HepG2 (cell line): ENCODE results near the gene KIRREL2. TPM values are rescaled to one million over a fixed set of nuclear protein-coding genes. Genes with fewer than 3 reads are reported as not detected.

Experiments used
- CEBPB ChIP-seq: IDR thresholded peaks from 2 replicates; pipeline ENCODE4 v1.6.1; 2011; ENCODE audit warnings: low read depth, low read length, improper control_type of control experiment, borderline replicate concordance
- GFI1 ChIP-seq: sonication (generic); formaldehyde crosslinking; IDR thresholded peaks from 2 replicates; pipeline ENCODE4 v1.5.0; 2020; ENCODE audit warnings: missing genetic modification reagents, mild to moderate bottlenecking, borderline replicate concordance
- KDM2A ChIP-seq: sonication (generic); formaldehyde crosslinking; IDR thresholded peaks from 2 replicates; pipeline ENCODE4 v1.4.0; 2020; ENCODE audit warnings: low read depth, missing genetic modification reagents, borderline replicate concordance
- NR2F6 ChIP-seq, 2 experiments: IDR thresholded peaks; 2 replicates each; pipeline ENCODE4 v1.6.1; 2016; ENCODE audit warnings: antibody characterized with exemption in 1 of 2, mild to moderate bottlenecking in 1 of 2
- RARG ChIP-seq: sonication (generic); formaldehyde crosslinking; IDR thresholded peaks from 2 replicates; pipeline ENCODE4 v1.4.0; 2020; ENCODE audit warnings: low read depth, mild to moderate bottlenecking, missing genetic modification reagents
- SNAPC2 ChIP-seq: sonication (generic); formaldehyde crosslinking; IDR thresholded peaks from 2 replicates; pipeline ENCODE4 v1.8.1; 2022; ENCODE audit warnings: mild to moderate bottlenecking, missing genetic modification reagents
- SRSF1 ChIP-seq: fragments of 200-400 bp; formaldehyde crosslinking; optimal IDR thresholded peaks from 2 replicates; pipeline ENCODE3; 2017; ENCODE audit warnings: mild to moderate bottlenecking, low read depth, low read length, moderate library complexity
- STAT5B ChIP-seq: sonication (generic); formaldehyde crosslinking; IDR thresholded peaks from 2 replicates; pipeline ENCODE4 v1.4.0; 2020; ENCODE audit warnings: missing genetic modification reagents
- ZNF512 ChIP-seq: sonication (generic); formaldehyde crosslinking; IDR thresholded peaks from 2 replicates; pipeline ENCODE4 v1.4.0; 2020; ENCODE audit warnings: mild to moderate bottlenecking, missing genetic modification reagents
- polyA plus RNA-seq, 8 experiments: library from polyadenylated mRNA; depleted of rRNA in 3 of 8; stranded (reverse) in 7 of 8; unstranded in 1 of 8; fragments of >200 nt; fragmentation: Illumina TruSeq in 4 of 8; extraction: Trizol in 4 of 8; gene quantifications; 2 replicates each; pipeline versions ENCODE4 v1.2.1 to v1.2.3, GENCODE V29; 2011 to 2016; ENCODE audit warnings: low read depth in 4 of 8, missing spikeins in 1 of 8, mixed read lengths in 1 of 8; ENCODE audit not compliant: insufficient read depth in 1 of 8
- total RNA-seq, 5 experiments: library from RNA; depleted of rRNA; stranded (reverse); fragments of >200 nt; fragmentation: Illumina TruSeq; extraction: Trizol; gene quantifications; 2 replicates each; pipeline ENCODE4 v1.2.3, GENCODE V29; 2016; ENCODE audit warnings: low read depth in 1 of 5
- TF ChIP-seq, protein P1 (sequence below): sonication (generic); formaldehyde crosslinking; IDR thresholded peaks from 2 replicates; pipeline ENCODE4 v1.5.0; 2020; ENCODE audit warnings: missing genetic modification reagents
- TF ChIP-seq, protein P2 (sequence below): sonication (generic); formaldehyde crosslinking; IDR thresholded peaks from 2 replicates; pipeline ENCODE4 v1.8.0; 2022; ENCODE audit warnings: mild to moderate bottlenecking, missing genetic modification reagents
- TF ChIP-seq, protein P3 (sequence below): sonication (generic); formaldehyde crosslinking; IDR thresholded peaks from 2 replicates; pipeline ENCODE4 v1.8.1; 2023; ENCODE audit warnings: mild to moderate bottlenecking, missing genetic modification reagents
- TF ChIP-seq, protein P4 (sequence below), 2 experiments: fragments of 450-650 bp in 1 of 2; sonication (generic) in 1 of 2; formaldehyde crosslinking; IDR thresholded peaks; 2 replicates each; pipeline versions ENCODE4 v1.5.0 to v1.8.0; 2020 to 2022; ENCODE audit warnings: mild to moderate bottlenecking in 1 of 2, missing genetic modification reagents in 1 of 2
- TF ChIP-seq, protein P5 (sequence below): sonication (generic); formaldehyde crosslinking; IDR thresholded peaks from 2 replicates; pipeline ENCODE4 v1.5.0; 2020; ENCODE audit warnings: missing genetic modification reagents
- TF ChIP-seq, protein P6 (sequence below): sonication (generic); formaldehyde crosslinking; IDR thresholded peaks from 2 replicates; pipeline ENCODE4 v1.4.0; 2020; ENCODE audit warnings: missing genetic modification reagents

KIRREL2 gene
- total and polyA plus RNA-seq, 2 of the 13 experiments (the other 11 are each of a cell fraction or from before 2014, with no cell fraction given) = 0.18 to 2.4 TPM

DNA sequence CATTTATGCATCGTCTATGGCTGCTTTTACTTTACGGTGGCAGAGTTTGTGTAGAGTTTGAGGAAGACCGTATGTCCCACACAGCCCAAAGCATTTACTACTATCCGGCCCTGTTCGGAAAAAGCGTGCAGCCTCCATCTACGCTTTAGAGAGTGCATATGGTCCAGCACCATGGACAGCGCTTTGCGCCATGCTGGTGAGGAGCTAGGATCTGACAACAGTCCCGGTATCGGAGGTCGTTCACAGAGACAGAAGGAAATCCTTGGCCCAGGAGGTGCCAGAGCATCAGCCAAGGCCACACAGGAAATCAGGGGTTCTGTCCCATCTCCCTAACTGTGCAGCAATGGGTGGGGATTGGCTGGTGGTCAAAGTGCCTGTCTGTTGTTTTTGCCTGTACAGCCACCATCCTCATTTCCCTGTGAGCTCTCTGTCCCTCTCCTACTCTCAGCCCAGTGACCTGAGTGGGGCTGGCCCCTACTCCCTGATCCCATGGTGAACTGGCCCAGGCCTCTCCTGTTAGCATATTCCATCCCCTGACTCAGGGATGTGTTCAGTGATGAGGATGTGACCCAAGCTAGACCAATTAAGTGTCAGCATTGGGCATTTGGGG is 27.9 kb upstream of the KIRREL2 start (continued):
- no peak for TF ChIP-seq CEBPB
- TF ChIP-seq, protein P1, sequence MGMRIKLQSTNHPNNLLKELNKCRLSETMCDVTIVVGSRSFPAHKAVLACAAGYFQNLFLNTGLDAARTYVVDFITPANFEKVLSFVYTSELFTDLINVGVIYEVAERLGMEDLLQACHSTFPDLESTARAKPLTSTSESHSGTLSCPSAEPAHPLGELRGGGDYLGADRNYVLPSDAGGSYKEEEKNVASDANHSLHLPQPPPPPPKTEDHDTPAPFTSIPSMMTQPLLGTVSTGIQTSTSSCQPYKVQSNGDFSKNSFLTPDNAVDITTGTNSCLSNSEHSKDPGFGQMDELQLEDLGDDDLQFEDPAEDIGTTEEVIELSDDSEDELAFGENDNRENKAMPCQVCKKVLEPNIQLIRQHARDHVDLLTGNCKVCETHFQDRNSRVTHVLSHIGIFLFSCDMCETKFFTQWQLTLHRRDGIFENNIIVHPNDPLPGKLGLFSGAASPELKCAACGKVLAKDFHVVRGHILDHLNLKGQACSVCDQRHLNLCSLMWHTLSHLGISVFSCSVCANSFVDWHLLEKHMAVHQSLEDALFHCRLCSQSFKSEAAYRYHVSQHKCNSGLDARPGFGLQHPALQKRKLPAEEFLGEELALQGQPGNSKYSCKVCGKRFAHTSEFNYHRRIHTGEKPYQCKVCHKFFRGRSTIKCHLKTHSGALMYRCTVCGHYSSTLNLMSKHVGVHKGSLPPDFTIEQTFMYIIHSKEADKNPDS (CRISPR knock-in tag) = no peak
- TF ChIP-seq SNAPC2 (CRISPR knock-in tag) = 0 out of 2 replicates have a peak, but pooled peaks have one; percentile 29
- TF ChIP-seq NR2F6 (IDR thresholded peaks at IDR 0.05) = no peak
- TF ChIP-seq NR2F6 (CRISPR knock-in tag; IDR thresholded peaks at IDR 0.05) = peak; percentile 64
- TF ChIP-seq STAT5B = peak; percentile 96
- TF ChIP-seq, protein P2, sequence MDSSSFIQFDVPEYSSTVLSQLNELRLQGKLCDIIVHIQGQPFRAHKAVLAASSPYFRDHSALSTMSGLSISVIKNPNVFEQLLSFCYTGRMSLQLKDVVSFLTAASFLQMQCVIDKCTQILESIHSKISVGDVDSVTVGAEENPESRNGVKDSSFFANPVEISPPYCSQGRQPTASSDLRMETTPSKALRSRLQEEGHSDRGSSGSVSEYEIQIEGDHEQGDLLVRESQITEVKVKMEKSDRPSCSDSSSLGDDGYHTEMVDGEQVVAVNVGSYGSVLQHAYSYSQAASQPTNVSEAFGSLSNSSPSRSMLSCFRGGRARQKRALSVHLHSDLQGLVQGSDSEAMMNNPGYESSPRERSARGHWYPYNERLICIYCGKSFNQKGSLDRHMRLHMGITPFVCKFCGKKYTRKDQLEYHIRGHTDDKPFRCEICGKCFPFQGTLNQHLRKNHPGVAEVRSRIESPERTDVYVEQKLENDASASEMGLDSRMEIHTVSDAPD (CRISPR knock-in tag) = no peak
- TF ChIP-seq GFI1 (CRISPR knock-in tag) = peak; percentile 37; the same call in 1 of the 2 replicates
- TF ChIP-seq ZNF512 = no peak
- TF ChIP-seq SRSF1 = no peak
- no peak for TF ChIP-seq RARG (CRISPR knock-in tag)
- peak; percentile 81 for TF ChIP-seq KDM2A (CRISPR knock-in tag)
- TF ChIP-seq, protein P3, sequence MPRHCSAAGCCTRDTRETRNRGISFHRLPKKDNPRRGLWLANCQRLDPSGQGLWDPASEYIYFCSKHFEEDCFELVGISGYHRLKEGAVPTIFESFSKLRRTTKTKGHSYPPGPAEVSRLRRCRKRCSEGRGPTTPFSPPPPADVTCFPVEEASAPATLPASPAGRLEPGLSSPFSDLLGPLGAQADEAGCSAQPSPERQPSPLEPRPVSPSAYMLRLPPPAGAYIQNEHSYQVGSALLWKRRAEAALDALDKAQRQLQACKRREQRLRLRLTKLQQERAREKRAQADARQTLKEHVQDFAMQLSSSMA (CRISPR knock-in tag) = peak; percentile 90
- TF ChIP-seq, protein P4, sequence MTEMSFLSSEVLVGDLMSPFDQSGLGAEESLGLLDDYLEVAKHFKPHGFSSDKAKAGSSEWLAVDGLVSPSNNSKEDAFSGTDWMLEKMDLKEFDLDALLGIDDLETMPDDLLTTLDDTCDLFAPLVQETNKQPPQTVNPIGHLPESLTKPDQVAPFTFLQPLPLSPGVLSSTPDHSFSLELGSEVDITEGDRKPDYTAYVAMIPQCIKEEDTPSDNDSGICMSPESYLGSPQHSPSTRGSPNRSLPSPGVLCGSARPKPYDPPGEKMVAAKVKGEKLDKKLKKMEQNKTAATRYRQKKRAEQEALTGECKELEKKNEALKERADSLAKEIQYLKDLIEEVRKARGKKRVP (CRISPR knock-in tag; IDR thresholded peaks at IDR 0.05) = peak in 1 of 2 experiments; percentile 58; a peak in 1 of 4 replicates
- TF ChIP-seq, protein P5, sequence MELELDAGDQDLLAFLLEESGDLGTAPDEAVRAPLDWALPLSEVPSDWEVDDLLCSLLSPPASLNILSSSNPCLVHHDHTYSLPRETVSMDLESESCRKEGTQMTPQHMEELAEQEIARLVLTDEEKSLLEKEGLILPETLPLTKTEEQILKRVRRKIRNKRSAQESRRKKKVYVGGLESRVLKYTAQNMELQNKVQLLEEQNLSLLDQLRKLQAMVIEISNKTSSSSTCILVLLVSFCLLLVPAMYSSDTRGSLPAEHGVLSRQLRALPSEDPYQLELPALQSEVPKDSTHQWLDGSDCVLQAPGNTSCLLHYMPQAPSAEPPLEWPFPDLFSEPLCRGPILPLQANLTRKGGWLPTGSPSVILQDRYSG (CRISPR knock-in tag) = peak; percentile 95
- TF ChIP-seq, protein P6, sequence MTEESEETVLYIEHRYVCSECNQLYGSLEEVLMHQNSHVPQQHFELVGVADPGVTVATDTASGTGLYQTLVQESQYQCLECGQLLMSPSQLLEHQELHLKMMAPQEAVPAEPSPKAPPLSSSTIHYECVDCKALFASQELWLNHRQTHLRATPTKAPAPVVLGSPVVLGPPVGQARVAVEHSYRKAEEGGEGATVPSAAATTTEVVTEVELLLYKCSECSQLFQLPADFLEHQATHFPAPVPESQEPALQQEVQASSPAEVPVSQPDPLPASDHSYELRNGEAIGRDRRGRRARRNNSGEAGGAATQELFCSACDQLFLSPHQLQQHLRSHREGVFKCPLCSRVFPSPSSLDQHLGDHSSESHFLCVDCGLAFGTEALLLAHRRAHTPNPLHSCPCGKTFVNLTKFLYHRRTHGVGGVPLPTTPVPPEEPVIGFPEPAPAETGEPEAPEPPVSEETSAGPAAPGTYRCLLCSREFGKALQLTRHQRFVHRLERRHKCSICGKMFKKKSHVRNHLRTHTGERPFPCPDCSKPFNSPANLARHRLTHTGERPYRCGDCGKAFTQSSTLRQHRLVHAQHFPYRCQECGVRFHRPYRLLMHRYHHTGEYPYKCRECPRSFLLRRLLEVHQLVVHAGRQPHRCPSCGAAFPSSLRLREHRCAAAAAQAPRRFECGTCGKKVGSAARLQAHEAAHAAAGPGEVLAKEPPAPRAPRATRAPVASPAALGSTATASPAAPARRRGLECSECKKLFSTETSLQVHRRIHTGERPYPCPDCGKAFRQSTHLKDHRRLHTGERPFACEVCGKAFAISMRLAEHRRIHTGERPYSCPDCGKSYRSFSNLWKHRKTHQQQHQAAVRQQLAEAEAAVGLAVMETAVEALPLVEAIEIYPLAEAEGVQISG (CRISPR knock-in tag) = peak; percentile 85
